Femur (tissue), 1 donor: ENCODE measurements around the gene NBAS.

Experiments
- DNase-seq: peaks from one replicate; pipeline ENCODE4 v3.0.0-alpha.2; 2017

The NBAS gene

GRCh38 chr2:15588329-15588919 is 27.3 kb upstream of the NBAS start:
- DNase-seq = peak; percentile 43

- no peak for DNase-seq
Observed at GRCh38 chr2:15584767-15585469, 23.8 kb upstream of the NBAS start.

- DNase-seq = no peak
Observed at GRCh38 chr2:15584316-15584715, 23.2 kb upstream of the NBAS start.

DNA sequence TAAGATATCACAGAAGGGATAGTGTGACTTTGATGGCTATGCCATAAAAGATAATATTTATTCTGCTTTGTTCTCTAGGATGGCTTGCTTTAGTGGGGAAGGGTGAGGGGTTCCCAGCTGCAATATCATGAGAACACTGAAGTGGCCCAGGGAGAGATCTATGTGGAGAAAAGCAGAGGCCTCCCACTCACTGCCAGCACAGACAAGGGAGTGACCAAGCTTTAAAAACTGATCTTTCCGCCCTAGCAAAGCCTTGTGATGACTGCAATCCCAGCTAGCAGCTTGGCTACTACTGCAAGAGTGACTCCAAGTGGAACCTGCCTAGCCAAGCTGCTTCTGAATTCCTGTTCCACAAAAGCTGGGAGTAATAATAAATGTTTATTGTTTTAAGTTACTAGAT is 22.7 kb upstream of the NBAS start:
- no peak for DNase-seq

- DNase-seq = no peak
Observed at GRCh38 chr2:15582710-15583357, 21.7 kb upstream of the NBAS start.

DNA sequence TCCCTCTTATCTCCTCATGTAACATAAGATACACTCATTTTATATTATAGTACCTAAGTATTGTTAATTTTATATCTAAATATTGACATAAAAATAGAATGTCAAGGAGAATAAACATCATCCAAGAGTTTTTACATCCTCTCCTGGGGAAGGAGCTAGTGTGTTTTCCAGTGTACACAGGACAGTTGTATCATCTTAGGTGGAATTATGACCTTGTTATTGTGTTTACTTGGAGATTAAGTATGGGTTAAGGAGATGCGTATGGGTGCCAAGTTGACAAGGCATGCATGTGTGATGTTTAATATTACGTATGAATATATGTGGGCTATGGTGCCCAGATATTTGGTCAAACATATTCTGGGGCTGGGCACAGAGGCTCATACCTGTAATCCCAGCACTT is 19.3 kb upstream of the NBAS start:
- no peak for DNase-seq

DNA sequence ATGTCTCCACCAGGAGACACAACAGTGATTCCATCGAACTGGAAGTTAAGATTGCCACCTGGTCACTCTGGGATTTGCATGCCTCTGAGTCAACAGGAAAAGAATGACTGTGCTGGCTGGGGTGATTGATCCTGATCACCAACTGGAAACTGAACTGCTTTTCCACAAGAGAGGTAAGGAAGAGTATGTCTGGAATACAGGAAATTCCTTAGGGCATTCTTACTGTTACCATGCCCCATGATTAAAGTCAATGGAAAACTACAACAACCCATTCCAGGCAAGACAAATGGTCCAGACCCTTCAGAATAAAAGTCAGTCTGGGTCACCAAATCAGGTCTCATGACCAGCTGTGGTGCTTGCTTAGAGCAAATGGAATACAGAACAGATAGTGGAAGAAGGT is 18.5 kb upstream of the NBAS start:
- no peak for DNase-seq

DNA sequence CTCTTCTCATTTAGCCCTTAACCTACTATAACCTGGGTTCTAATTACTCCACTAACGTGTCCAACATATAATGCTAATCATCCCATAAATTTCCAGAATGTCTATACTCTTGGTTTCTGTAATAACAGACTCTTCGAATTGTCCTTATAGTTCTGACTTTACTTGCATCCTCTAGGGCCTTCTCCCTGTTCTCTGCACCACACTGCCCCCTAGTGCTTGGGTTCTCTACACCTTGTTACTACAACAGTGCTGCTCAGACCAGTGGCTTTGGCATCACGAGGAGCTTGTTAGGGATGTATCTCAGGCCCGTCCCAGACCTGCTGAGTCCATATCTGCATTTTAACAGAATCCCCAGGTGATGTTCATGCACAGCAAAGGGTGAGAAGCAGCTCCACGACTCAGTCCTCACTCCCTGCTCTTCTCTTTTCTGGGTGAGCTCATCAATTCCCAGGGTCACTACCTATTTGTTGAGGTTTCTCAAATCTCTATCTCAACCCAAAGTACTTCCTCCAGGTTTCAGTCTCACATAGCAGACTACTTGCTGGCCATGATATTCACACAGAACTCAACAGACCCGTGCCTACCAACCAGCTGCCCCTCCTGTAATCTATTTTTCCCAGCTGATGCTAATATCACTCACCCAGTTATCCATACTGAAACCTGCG is 16.1 kb upstream of the NBAS start:
- DNase-seq = peak; percentile 87

DNA sequence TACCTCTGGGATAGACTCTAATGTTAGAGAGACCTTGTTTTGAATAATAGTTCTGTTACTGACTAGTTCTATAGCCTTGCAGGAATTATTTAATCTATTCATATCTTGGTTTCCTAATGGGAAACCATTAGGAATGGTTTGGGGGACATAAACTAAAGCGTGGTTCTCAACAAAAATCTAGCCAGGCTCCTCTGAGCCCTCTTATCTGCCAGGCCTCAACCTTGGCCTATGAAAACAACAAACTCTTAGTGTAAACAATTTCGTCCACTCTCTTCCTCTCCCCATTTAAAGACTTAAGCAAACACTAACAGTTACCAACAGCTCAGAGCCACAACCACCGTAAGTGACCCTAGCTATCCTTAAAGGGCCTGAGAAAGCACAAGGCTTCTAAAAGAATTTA is 10.6 kb upstream of the NBAS start:
- no peak for DNase-seq

- DNase-seq = no peak
Observed at GRCh38 chr2:15570104-15570503, 9.0 kb upstream of the NBAS start.

DNA sequence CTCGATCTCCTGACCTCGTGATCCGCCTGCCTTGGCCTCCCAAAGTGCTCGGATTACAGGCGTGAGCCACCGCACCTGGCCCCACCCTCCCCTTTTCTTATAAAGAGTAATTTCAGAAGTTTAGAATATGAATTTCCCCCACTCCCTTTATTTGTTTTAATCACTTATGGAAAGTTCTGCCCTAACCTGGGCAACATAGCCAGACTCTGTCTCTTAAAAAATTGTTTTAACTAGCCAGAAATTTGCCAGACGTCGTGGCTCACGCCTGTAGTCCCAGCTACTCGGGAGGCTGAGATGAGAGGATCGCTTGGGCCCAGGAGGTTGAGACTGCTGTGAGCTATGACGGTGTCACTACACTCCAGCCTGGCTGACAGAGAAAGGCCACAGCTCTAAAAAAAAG is 7.7 kb upstream of the NBAS start:
- DNase-seq = no peak

- no peak for DNase-seq
Observed at GRCh38 chr2:15566912-15567311, 5.8 kb upstream of the NBAS start.

GRCh38 chr2:15565994-15566671 is 5.0 kb upstream of the NBAS start:
- no peak for DNase-seq

DNA sequence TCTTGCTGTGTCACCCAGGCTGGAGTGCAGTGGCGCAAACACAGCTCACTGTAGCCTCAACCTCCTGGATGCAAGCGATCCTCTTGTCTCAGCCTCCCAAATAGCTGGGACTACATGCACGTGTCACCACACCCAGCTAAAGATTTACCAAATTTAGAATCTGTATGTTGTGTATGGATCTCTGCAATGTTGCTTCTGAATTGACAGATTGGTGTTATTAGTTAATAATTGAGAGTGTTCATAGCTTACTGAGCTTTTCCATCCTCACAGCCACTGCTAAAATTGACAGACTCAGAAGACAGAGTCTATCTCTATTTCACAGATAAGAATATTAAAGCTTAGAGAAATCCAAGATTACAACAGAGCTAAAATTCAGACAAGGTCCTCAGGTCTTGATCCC is 4.3 kb upstream of the NBAS start:
- no peak for DNase-seq

GRCh38 chr2:15563227-15564100 is 2.3 kb upstream of the NBAS start:
- DNase-seq = no peak

GRCh38 chr2:15562354-15563031 is 1.4 kb upstream of the NBAS start:
- DNase-seq = no peak

GRCh38 chr2:15561574-15562344 is 625 bp upstream of the NBAS start:
- DNase-seq = peak; percentile 36

DNA sequence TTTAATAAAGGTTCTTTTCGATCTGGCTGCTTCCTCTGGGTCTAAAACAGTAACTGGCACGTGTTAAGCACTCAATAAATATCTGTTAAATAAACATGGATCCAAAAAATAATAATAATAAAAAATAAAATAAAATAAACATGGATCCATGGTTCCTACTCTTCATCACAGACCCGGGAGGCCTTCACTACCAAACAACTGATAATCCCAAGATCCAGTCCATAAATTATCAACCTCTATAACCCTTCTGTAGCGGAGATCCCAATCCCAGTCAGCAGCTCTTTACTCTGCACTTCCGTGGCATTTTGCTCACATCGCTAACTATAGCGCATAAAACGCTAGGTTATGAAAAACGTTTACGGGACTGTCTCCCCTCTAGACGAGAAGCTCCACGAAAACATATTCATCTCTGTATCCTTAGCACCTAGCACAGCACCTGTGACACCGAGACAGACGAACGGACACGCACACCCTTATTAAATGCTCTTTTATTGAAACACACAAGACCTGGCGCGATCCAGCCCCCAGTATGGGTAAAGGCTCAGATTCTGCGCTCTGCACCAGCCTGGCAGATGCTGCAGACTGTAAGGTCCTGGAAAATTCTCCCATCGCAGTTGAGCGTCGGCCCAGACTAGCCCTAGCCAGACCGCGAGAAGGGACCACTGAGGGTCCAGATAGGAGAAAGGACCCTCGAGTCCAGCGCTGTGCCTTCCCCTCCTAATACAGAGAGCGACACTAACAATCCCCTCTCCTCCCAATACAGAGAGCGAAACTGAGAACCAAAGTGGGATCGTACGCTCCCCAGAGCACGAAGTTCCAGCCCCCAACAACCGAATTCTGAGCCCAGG is 770 bp downstream of the NBAS start:
- peak; percentile 48 for DNase-seq

DNA sequence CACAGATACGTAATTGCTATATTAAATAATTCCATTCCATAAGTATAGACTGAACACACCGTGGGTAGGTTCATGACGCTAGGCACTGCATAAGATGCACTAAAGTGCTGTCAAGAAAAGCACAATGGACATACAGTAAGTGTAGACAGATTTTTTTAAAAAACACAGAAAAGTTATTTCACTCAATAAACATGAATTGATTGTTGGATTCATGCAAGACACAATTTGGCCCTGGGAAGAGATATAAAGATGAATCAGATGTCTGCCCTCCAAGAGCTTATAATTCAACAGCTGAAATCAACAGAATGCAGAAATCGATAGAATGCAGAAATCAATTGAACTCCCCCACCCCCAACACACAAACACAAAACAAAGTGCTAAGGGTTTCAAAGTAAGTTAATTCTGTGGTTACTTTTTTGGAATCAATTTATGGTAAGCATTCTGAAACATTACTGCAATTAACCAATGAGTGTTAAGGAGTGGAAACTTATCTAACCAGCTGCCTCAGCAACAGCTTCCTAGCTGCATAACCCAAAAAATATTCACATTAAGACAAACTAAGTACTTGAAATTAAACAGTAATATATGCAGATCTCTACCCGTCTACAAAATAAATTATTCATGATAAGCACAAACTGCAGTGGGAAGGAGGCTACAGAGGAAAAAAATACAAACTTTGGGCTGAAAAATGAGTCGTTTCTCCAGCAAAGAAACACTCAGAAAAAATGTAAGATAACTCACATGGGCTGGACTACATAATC is 1.6 kb downstream of the NBAS start:
- DNase-seq = no peak
